OCI-LY3 (cell line): ENCODE results near the gene TAAR8.

Source experiments
- H2AFZ ChIP-seq: fragments of 200-600, 300-600 bp; shearing (Covaris generic); 2 replicates; pipeline ENCODE4 v1.6.0; 2014; ENCODE audit warnings: antibody characterized with exemption, low read depth, low read length
- H3K27ac ChIP-seq: fragments of 200-600, 300-600 bp; sonication (generic); 2 replicates; pipeline ENCODE4 v1.5.1; 2014; ENCODE audit warnings: mild to moderate bottlenecking, low read length, moderate library complexity, mixed read lengths
- H3K27me3 ChIP-seq: fragments of 200-600, 300-600 bp; sonication (generic); 2 replicates; pipeline ENCODE4 v1.6.1; 2014; ENCODE audit warnings: low read depth, low read length, mixed read lengths
- H3K36me3 ChIP-seq: fragments of 200-600, 300-600 bp; sonication (generic); replicated peaks from 2 replicates; pipeline ENCODE3; 2014; ENCODE audit warnings: low read depth, low read length, mixed read lengths
- H3K4me1 ChIP-seq: fragments of 300-600, 200-600 bp; sonication (generic); 2 replicates; pipeline ENCODE4 v1.6.1; 2014; ENCODE audit warnings: low read length, mixed read lengths
- H3K4me2 ChIP-seq: fragments of 200-600, 300-600 bp; sonication (generic); 2 replicates; pipeline ENCODE4 v1.6.1; 2014; ENCODE audit warnings: low read length, mixed read lengths
- H3K4me3 ChIP-seq: fragments of 300-600, 200-600 bp; sonication (generic); 2 replicates; pipeline ENCODE4 v1.5.1; 2014; ENCODE audit warnings: antibody characterized with exemption, mild to moderate bottlenecking, low read length, moderate library complexity
- H3K79me2 ChIP-seq: fragments of 300-600, 200-600 bp; shearing (Covaris generic); 2 replicates; pipeline ENCODE4 v1.6.1; 2014; ENCODE audit warnings: mild to moderate bottlenecking, low read length, mixed read lengths
- H3K9ac ChIP-seq: fragments of 300-600, 200-600 bp; shearing (Covaris generic); 2 replicates; pipeline ENCODE4 v1.6.0; 2014; ENCODE audit warnings: mild to moderate bottlenecking, low read length, moderate library complexity
- H3K9me3 ChIP-seq: fragments of 200-600, 300-600 bp; shearing (Covaris generic); 2 replicates; pipeline ENCODE4 v1.6.1; 2014; ENCODE audit warnings: low read length, mixed read lengths; ENCODE audit not compliant: insufficient read depth
- H4K20me1 ChIP-seq: fragments of 200-600, 300-600 bp; sonication (generic); 2 replicates; pipeline ENCODE4 v1.6.1; 2016; ENCODE audit warnings: low read length, mixed read lengths; ENCODE audit not compliant: insufficient read depth
- EZH2phosphoT487 ChIP-seq: fragments of 200-600 bp; shearing (Covaris generic); IDR thresholded peaks from 2 replicates; pipeline ENCODE4 v1.6.1; 2018; ENCODE audit warnings: antibody characterized with exemption, mixed run types, low read depth
- TF ChIP-seq, protein P1 (sequence below): fragments of 200-600, 300-600 bp; sonication (generic); IDR thresholded peaks from 2 replicates; pipeline ENCODE4 v1.5.1; 2014; ENCODE audit warnings: antibody characterized with exemption, low read length, low read depth

TAAR8 gene

DNA sequence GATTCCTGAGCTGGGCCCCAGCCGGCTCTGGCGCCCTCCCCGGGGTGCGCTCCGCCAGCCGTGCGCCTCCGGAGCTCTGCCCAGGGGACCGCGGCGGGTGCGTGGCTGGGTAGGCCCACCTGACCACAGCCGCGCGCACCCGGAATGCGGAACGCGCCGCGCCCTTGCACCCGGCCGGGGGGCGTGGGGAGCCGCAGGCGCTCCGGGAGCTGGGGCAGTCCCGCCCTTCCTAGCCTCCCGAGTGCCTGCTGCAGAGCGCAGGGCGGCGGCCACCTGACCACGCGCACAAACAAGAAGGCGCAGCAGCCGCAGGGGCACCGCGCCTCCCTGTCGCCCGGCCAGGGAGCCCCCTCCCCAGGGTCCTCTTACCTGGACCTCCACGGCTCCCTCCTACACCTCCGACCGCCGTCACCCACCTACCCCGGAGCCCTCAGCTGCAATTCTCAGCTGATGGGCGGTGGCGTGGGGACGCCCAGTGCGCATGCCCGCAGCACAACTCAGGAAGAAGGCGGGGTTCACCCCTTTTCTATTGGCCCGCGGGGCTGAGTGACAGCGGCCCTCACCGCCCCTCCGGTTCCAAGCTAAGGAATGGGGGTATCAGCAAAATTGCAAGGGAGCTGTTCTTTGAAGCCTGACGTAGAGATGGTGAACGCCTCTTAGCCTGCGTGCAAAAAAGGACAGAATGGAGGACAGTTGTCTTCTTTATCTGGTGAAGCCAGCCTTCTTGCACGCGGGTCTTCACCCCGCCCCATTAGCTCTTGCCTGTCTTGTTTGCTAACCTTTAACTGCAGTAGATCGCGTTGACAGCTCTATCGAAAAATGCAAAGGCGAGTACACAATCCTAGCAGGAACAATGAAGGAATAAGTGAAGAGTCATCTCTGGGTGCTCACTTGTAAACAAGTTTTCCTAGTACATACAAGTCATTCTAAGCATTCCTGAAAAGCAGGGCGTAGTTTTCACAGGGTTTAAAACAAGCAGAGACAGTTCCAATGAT, 39.5 kb upstream of the TAAR8 start, which contains the start of gene STX7:
STX7 (minus strand) TSS at position 479 of the 995 bp plus-strand sequence. CDS start 9,586 bp downstream, outside the sequence.
- TF ChIP-seq, protein P1, sequence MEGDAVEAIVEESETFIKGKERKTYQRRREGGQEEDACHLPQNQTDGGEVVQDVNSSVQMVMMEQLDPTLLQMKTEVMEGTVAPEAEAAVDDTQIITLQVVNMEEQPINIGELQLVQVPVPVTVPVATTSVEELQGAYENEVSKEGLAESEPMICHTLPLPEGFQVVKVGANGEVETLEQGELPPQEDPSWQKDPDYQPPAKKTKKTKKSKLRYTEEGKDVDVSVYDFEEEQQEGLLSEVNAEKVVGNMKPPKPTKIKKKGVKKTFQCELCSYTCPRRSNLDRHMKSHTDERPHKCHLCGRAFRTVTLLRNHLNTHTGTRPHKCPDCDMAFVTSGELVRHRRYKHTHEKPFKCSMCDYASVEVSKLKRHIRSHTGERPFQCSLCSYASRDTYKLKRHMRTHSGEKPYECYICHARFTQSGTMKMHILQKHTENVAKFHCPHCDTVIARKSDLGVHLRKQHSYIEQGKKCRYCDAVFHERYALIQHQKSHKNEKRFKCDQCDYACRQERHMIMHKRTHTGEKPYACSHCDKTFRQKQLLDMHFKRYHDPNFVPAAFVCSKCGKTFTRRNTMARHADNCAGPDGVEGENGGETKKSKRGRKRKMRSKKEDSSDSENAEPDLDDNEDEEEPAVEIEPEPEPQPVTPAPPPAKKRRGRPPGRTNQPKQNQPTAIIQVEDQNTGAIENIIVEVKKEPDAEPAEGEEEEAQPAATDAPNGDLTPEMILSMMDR = no peak
- no peak for TF ChIP-seq EZH2phosphoT487
- H3K9ac ChIP-seq = peak within 1 kb of the TSS; percentile 74
- H2AFZ ChIP-seq = peak within 1 kb of the TSS; percentile 69

DNA sequence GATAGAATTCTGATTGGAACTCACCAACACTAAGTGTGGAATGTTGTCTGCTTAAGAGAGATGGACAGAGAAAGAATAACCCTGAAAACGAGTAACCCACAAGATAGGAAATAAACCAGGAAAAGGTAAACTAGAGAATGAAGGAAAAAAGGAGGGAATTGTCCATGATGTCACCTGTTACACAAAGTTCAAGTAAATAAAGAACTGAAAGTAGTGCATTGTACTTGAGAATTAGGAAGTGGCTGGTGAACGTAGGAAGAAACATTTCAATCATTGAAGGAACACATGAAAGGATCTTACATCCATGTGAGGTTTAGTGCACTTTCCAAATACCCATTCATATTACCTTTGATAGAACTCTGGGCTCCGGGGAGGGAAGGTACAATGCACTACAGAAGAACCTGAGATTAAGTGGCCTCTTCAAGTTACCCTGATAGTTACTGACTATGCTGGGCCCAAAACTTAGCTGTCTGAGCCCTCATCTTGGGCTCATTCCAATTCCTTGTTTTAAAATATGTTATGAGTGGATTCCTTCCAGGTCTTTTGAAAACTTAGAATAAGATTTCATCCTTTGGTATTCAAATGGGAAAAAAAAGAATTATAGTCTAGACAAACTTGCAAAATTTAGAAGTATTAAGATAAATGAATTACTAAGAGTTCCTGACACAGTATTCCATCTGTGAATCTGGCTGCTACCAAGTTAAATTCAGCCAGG, 38.5 kb upstream of the TAAR8 start:
- peak overlapping the region; percentile 91 for H3K4me3 ChIP-seq
- H2AFZ ChIP-seq = no peak overlapping the region
- H3K79me2 ChIP-seq = peaks cover 33% of the 10 kb centered on the region
- peak overlapping the region; percentile 93 for H3K4me2 ChIP-seq
- H3K9ac ChIP-seq = peak overlapping the region; percentile 74; the same call in 1 of the 2 replicates
- peaks cover 3% of the 10 kb centered on the region for H3K36me3 ChIP-seq
- no peak for TF ChIP-seq EZH2phosphoT487
- TF ChIP-seq, protein P1 = no peak
- H3K9me3 ChIP-seq = no peaks in the 10 kb centered on the region
- no peaks in the 10 kb centered on the region for H3K27me3 ChIP-seq
- H3K27ac ChIP-seq = no peak overlapping the region
- peaks cover 29% of the 10 kb centered on the region for H3K4me1 ChIP-seq
- peaks cover 13% of the 10 kb centered on the region; the same call in 1 of the 2 replicates for H4K20me1 ChIP-seq

More for the DNA sequence above, 39.5 kb upstream of the TAAR8 start, which contains the start of gene STX7:
- Histone ChIP-seq H3K79me2 (peaks cover 44% of the 10 kb centered on the region), H3K27ac (peak within 1 kb of the TSS; percentile 82), H3K9me3 (no peaks in the 10 kb centered on the region), H3K27me3 (no peaks in the 10 kb centered on the region), H3K4me1 (peaks cover 29% of the 10 kb centered on the region), H3K36me3 (peaks cover 12% of the 10 kb centered on the region), H3K4me2 (peak within 1 kb of the TSS; percentile 93), H3K4me3 (peak within 1 kb of the TSS; percentile 91), H4K20me1 (peaks cover 22% of the 10 kb centered on the region)

DNA sequence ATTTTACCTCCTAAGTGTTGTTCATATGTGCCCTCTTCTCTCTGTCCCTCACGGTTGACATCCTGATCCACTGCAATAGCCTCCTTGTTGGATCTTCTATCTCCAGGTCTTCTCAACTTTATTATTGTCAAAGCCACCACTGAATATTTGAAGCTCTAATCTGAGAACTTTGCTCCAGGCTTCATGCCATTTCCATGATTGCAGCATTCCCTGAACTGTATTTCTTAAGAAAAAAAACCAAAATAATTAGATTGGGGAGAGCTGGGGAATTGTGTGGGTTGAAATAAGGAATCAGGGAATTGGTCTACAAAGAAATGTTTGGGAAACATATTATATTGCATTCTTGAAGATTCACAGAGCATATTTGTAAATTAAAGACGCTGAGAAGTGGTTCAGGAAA, 37.1 kb upstream of the TAAR8 start:
- Histone ChIP-seq H3K4me1 (peaks cover 26% of the 10 kb centered on the region), H3K36me3 (peaks cover 3% of the 10 kb centered on the region), H2AFZ (no peak overlapping the region), H3K9ac (no peak overlapping the region), H3K4me3 (no peak overlapping the region), H3K4me2 (no peak overlapping the region), H3K79me2 (peaks cover 20% of the 10 kb centered on the region), H3K27me3 (no peaks in the 10 kb centered on the region), H3K9me3 (no peaks in the 10 kb centered on the region), H4K20me1 (0 out of 2 replicates have a peak, but pooled peaks cover 5% of the 10 kb centered on the region), H3K27ac (no peak overlapping the region)
- TF ChIP-seq, protein P1 = no peak
- TF ChIP-seq EZH2phosphoT487 = no peak
